Measurements from ENCODE around the gene PDE2A. TPM values are rescaled to one million over a fixed set of nuclear protein-coding genes. Genes with fewer than 3 reads are reported as not detected.

PDE2A gene
- total RNA-seq, 1 donor from 2014 or later: 1.4 TPM

GRCh38 chr11:72661486-72661885, 12.7 kb downstream of the PDE2A start:
- Mint-ChIP-seq H3K27me3 (peaks cover 28% of the 10 kb centered on the region), H3K4me1 (no peaks in the 10 kb centered on the region), H3K4me3 (no peak overlapping the region), H3K36me3 (ENCODE audit: low read depth) (no peaks in the 10 kb centered on the region), H3K9me3 (no peaks in the 10 kb centered on the region), H3K27ac (no peak overlapping the region)
- POLR2A ChIA-PET: no interaction called here
- CTCF ChIA-PET: no interaction called here
- DNase-seq: no peak
- no peak for ATAC-seq (ENCODE audit: low read depth)
- intact Hi-C loops (cut with micrococcal nuclease): no loop called here
- no peak for TF ChIP-seq CTCF (IDR thresholded peaks at IDR 0.05)

GRCh38 chr11:72658989-72659640, 15.1 kb downstream of the PDE2A start:
- DNase-seq (no peak), ATAC-seq (ENCODE audit: low read depth) (no peak)
- intact Hi-C loops (cut with micrococcal nuclease): no loop called here
- H3K36me3 Mint-ChIP-seq (ENCODE audit: low read depth): no peaks in the 10 kb centered on the region
- TF ChIP-seq CTCF (IDR thresholded peaks at IDR 0.05): no peak
- POLR2A ChIA-PET: no interaction called here
- no peaks in the 10 kb centered on the region for H3K4me1 Mint-ChIP-seq
- CTCF ChIA-PET: no interaction called here
- H3K27ac Mint-ChIP-seq: no peak overlapping the region
- H3K4me3 Mint-ChIP-seq: no peak overlapping the region
- peaks cover 23% of the 10 kb centered on the region for H3K27me3 Mint-ChIP-seq
- H3K9me3 Mint-ChIP-seq: no peaks in the 10 kb centered on the region

GRCh38 chr11:72657411-72658100, 16.7 kb downstream of the PDE2A start:
- POLR2A ChIA-PET: no interaction called here
- peaks cover 23% of the 10 kb centered on the region for H3K27me3 Mint-ChIP-seq
- H3K27ac Mint-ChIP-seq: no peak overlapping the region
- ATAC-seq (ENCODE audit: low read depth): no peak
- no peak for DNase-seq
- CTCF ChIA-PET: no interaction called here
- no peaks in the 10 kb centered on the region for H3K4me1 Mint-ChIP-seq
- intact Hi-C loops (cut with micrococcal nuclease): no loop called here
- H3K9me3 Mint-ChIP-seq: no peaks in the 10 kb centered on the region
- no peak for TF ChIP-seq CTCF (IDR thresholded peaks at IDR 0.05)
- H3K36me3 Mint-ChIP-seq (ENCODE audit: low read depth): no peaks in the 10 kb centered on the region
- no peak overlapping the region for H3K4me3 Mint-ChIP-seq

GRCh38 chr11:72655896-72656464, 18.2 kb downstream of the PDE2A start:
- no peaks in the 10 kb centered on the region for H3K9me3 Mint-ChIP-seq
- no peak for TF ChIP-seq CTCF (IDR thresholded peaks at IDR 0.05)
- intact Hi-C loops (cut with micrococcal nuclease): no loop called here

GRCh38 chr11:72655014-72655413, 19.2 kb downstream of the PDE2A start:
- Mint-ChIP-seq H3K4me1 (no peaks in the 10 kb centered on the region), H3K9me3 (no peaks in the 10 kb centered on the region), H3K27ac (no peak overlapping the region), H3K4me3 (no peak overlapping the region), H3K36me3 (ENCODE audit: low read depth) (no peaks in the 10 kb centered on the region), H3K27me3 (peaks cover 11% of the 10 kb centered on the region)
- intact Hi-C loops (cut with micrococcal nuclease): no loop called here
- ATAC-seq (ENCODE audit: low read depth) (no peak), DNase-seq (no peak)
- TF ChIP-seq CTCF (IDR thresholded peaks at IDR 0.05): no peak
- ChIA-PET POLR2A (no interaction called here), CTCF (no interaction called here)

More at GRCh38 chr11:72655896-72656464, 18.2 kb downstream of the PDE2A start:
- ATAC-seq (ENCODE audit: low read depth) (no peak), DNase-seq (no peak)
- no peaks in the 10 kb centered on the region for H3K4me1 Mint-ChIP-seq
- ChIA-PET POLR2A (no interaction called here), CTCF (no interaction called here)
- peaks cover 17% of the 10 kb centered on the region for H3K27me3 Mint-ChIP-seq
- no peaks in the 10 kb centered on the region for H3K36me3 Mint-ChIP-seq (ENCODE audit: low read depth)
- H3K4me3 Mint-ChIP-seq: no peak overlapping the region
- no peak overlapping the region for H3K27ac Mint-ChIP-seq
